Measurements from ENCODE around the gene PKN1.

DNA sequence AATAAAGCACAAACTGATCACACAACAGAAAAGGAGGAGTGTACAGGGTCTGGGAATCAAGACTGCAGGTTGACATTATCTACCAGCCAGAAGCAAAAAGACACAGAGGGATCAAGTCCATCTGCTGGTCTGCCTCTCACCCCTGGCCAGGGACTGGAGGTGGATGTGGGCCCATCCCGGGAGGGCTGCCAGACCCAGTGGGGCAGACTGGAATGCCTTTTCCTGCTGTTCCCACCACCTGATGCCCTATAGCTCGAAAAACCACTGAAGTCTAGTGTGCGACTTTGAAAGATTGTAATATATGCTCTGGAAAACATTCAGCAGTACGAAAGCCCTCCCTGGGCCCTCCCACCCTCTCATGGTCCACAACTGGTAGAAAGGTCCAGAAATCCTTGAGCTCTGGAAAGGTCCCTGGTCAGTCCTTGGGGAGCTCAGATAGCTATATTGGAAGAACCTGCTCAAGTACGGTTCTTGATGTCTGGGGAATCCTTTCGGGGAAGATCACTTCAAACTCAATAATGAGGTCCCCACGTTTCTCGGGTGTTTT, 82.5 kb downstream of the PKN1 start:
- TF ChIP-seq, protein P1, sequence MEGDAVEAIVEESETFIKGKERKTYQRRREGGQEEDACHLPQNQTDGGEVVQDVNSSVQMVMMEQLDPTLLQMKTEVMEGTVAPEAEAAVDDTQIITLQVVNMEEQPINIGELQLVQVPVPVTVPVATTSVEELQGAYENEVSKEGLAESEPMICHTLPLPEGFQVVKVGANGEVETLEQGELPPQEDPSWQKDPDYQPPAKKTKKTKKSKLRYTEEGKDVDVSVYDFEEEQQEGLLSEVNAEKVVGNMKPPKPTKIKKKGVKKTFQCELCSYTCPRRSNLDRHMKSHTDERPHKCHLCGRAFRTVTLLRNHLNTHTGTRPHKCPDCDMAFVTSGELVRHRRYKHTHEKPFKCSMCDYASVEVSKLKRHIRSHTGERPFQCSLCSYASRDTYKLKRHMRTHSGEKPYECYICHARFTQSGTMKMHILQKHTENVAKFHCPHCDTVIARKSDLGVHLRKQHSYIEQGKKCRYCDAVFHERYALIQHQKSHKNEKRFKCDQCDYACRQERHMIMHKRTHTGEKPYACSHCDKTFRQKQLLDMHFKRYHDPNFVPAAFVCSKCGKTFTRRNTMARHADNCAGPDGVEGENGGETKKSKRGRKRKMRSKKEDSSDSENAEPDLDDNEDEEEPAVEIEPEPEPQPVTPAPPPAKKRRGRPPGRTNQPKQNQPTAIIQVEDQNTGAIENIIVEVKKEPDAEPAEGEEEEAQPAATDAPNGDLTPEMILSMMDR (IDR thresholded peaks at IDR 0.05), result no peak
- TF ChIP-seq, protein P2, sequence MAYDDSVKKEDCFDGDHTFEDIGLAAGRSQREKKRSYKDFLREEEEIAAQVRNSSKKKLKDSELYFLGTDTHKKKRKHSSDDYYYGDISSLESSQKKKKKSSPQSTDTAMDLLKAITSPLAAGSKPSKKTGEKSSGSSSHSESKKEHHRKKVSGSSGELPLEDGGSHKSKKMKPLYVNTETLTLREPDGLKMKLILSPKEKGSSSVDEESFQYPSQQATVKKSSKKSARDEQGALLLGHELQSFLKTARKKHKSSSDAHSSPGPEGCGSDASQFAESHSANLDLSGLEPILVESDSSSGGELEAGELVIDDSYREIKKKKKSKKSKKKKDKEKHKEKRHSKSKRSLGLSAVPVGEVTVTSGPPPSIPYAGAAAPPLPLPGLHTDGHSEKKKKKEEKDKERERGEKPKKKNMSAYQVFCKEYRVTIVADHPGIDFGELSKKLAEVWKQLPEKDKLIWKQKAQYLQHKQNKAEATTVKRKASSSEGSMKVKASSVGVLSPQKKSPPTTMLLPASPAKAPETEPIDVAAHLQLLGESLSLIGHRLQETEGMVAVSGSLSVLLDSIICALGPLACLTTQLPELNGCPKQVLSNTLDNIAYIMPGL (CRISPR knock-in tag; IDR thresholded peaks at IDR 0.05), result no peak
- TF ChIP-seq, protein P3, sequence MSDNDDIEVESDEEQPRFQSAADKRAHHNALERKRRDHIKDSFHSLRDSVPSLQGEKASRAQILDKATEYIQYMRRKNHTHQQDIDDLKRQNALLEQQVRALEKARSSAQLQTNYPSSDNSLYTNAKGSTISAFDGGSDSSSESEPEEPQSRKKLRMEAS (CRISPR knock-in tag; IDR thresholded peaks at IDR 0.05), result no peak

Data from WTC11 (cell line).